IMR-90 (cell line): ENCODE results near the gene GBP6.

Experiments
- POLR2A ChIP-seq: IDR thresholded peaks from 2 replicates; pipeline ENCODE4 v1.6.1; 2012; ENCODE audit warnings: mild to moderate bottlenecking, low read depth, low read length
- SMC3 ChIP-seq: fragments of 150-350 bp; IDR thresholded peaks from 2 replicates; pipeline ENCODE4 v1.6.1; 2016; ENCODE audit warnings: low read depth, mild to moderate bottlenecking, antibody characterized with exemption, low read length, moderate library complexity
- TF ChIP-seq, protein P1 (sequence below): conservative IDR thresholded peaks from 2 replicates; pipeline ENCODE4 v1.5.1; 2012; ENCODE audit warnings: mild to moderate bottlenecking, low read depth, low read length, improper control_type of control experiment
- TF ChIP-seq, protein P2 (sequence below): fragments of 150-350 bp; IDR thresholded peaks from 2 replicates; pipeline ENCODE4 v1.6.1; 2017; ENCODE audit warnings: mild to moderate bottlenecking, antibody characterized with exemption, low read length, low read depth
- TF ChIP-seq, protein P3 (sequence below): fragments of 150-350 bp; IDR thresholded peaks from 2 replicates; pipeline ENCODE4 v1.6.1; 2016; ENCODE audit warnings: low read depth, mild to moderate bottlenecking, low read length, moderate library complexity, borderline replicate concordance

DNA sequence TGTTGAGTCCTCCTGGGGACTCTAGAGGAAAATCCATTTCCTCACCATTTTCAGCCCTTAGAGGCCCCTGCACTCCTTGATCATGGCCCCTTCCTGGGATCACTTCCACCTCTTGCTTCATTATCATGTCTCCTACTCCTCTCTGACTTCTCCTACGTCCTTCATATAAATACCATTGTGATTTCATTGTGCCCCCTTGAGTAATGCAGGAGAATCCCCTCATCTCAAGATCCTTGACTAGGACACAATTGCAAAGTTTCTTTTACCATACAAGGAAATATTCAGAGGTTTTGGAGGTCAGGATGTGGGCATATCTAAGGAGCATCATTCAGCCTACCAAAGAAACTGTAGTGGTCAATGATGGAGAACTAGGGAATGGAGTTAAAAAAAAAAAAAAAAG is 8.8 kb upstream of the GBP6 start:
- TF ChIP-seq, protein P1, sequence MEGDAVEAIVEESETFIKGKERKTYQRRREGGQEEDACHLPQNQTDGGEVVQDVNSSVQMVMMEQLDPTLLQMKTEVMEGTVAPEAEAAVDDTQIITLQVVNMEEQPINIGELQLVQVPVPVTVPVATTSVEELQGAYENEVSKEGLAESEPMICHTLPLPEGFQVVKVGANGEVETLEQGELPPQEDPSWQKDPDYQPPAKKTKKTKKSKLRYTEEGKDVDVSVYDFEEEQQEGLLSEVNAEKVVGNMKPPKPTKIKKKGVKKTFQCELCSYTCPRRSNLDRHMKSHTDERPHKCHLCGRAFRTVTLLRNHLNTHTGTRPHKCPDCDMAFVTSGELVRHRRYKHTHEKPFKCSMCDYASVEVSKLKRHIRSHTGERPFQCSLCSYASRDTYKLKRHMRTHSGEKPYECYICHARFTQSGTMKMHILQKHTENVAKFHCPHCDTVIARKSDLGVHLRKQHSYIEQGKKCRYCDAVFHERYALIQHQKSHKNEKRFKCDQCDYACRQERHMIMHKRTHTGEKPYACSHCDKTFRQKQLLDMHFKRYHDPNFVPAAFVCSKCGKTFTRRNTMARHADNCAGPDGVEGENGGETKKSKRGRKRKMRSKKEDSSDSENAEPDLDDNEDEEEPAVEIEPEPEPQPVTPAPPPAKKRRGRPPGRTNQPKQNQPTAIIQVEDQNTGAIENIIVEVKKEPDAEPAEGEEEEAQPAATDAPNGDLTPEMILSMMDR = no peak
- no peak for TF ChIP-seq POLR2A
- TF ChIP-seq, protein P2, sequence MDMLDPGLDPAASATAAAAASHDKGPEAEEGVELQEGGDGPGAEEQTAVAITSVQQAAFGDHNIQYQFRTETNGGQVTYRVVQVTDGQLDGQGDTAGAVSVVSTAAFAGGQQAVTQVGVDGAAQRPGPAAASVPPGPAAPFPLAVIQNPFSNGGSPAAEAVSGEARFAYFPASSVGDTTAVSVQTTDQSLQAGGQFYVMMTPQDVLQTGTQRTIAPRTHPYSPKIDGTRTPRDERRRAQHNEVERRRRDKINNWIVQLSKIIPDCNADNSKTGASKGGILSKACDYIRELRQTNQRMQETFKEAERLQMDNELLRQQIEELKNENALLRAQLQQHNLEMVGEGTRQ = no peak
- no peak for TF ChIP-seq SMC3
- TF ChIP-seq, protein P3, sequence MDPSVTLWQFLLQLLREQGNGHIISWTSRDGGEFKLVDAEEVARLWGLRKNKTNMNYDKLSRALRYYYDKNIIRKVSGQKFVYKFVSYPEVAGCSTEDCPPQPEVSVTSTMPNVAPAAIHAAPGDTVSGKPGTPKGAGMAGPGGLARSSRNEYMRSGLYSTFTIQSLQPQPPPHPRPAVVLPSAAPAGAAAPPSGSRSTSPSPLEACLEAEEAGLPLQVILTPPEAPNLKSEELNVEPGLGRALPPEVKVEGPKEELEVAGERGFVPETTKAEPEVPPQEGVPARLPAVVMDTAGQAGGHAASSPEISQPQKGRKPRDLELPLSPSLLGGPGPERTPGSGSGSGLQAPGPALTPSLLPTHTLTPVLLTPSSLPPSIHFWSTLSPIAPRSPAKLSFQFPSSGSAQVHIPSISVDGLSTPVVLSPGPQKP = no peak
